GM23338 (cell line): ENCODE measurements around the gene MYH10. TPM values are rescaled to one million over a fixed set of nuclear protein-coding genes. Genes with fewer than 3 reads are reported as not detected.

Experiments
- ATAC-seq: fragments of 200-7000 bp; cut with Tn5 transposase; 3 replicates; pipeline ENCODE4 v1.9.1; 2020
- DNase-seq: peaks from one replicate; pipeline ENCODE4 v3.0.0-alpha.2; 2015; ENCODE audit warnings: low spot score
- H2AFZ ChIP-seq: fragments of 200-600 bp; sonication (generic); 2 replicates; pipeline ENCODE4 v1.8.0; 2016; ENCODE audit warnings: antibody characterized with exemption, mild to moderate bottlenecking, moderate library complexity
- H3F3A ChIP-seq: fragments of 200-600 bp; sonication (generic); replicated peaks from 2 replicates; pipeline ENCODE4 v1.8.0; 2017; ENCODE audit warnings: antibody characterized with exemption, mixed run types, low read depth
- H3K27ac ChIP-seq: fragments of 200-600 bp; sonication (generic); 2 replicates; pipeline ENCODE4 v1.6.1; 2016; ENCODE audit warnings: low read depth
- H3K27me3 ChIP-seq: fragments of 200-600 bp; sonication (generic); 2 replicates; pipeline ENCODE4 v1.8.0; 2016; ENCODE audit warnings: mild to moderate bottlenecking, mixed run types, moderate library complexity; ENCODE audit not compliant: insufficient read depth
- H3K36me3 ChIP-seq: fragments of 200-600 bp; sonication (generic); 2 replicates; pipeline ENCODE4 v1.8.0; 2016; ENCODE audit warnings: mild to moderate bottlenecking; ENCODE audit not compliant: insufficient read depth
- H3K4me1 ChIP-seq: fragments of 200-600 bp; sonication (generic); 2 replicates; pipeline ENCODE4 v1.8.0; 2016; ENCODE audit warnings: mild to moderate bottlenecking, moderate library complexity; ENCODE audit not compliant: insufficient read depth
- H3K4me2 ChIP-seq: fragments of 200-600 bp; sonication (generic); 2 replicates; pipeline ENCODE4 v1.7.1; 2017; ENCODE audit warnings: mixed run types
- H3K4me3 ChIP-seq: fragments of 200-600 bp; sonication (generic); 2 replicates; pipeline ENCODE4 v1.6.1; 2016; ENCODE audit warnings: mixed run types
- H3K79me2 ChIP-seq: fragments of 200-600 bp; sonication (generic); replicated peaks from 2 replicates; pipeline ENCODE4 v1.8.0; 2017; ENCODE audit warnings: mild to moderate bottlenecking; ENCODE audit not compliant: insufficient read depth
- H3K9me2 ChIP-seq: fragments of 200-600 bp; sonication (generic); 2 replicates; pipeline ENCODE4 v1.8.0; 2017; ENCODE audit not compliant: insufficient read depth
- H4K20me1 ChIP-seq: fragments of 200-600 bp; sonication (generic); replicated peaks from 2 replicates; pipeline ENCODE4 v1.8.0; 2017; ENCODE audit warnings: mild to moderate bottlenecking; ENCODE audit not compliant: insufficient read depth
- H3K27ac Mint-ChIP-seq: 2 replicates; pipeline ENCODE4 v1.8.0; 2020; ENCODE audit warnings: inconsistent platforms, mild to moderate bottlenecking, moderate library complexity, mixed read lengths
- H3K27me3 Mint-ChIP-seq: 3 replicates; pipeline ENCODE4 v1.8.0; 2022; ENCODE audit warnings: low read depth, mild to moderate bottlenecking, moderate library complexity, mixed read lengths, inconsistent platforms; ENCODE audit not compliant: insufficient read depth, poor library complexity
- H3K36me3 Mint-ChIP-seq: 3 replicates; pipeline ENCODE4 v1.8.0; 2021; ENCODE audit warnings: low read depth, mild to moderate bottlenecking, inconsistent platforms, moderate library complexity, mixed read lengths
- H3K4me1 Mint-ChIP-seq: 3 replicates; pipeline ENCODE4 v1.8.0; 2020; ENCODE audit warnings: mild to moderate bottlenecking, inconsistent platforms, mixed read lengths
- H3K4me3 Mint-ChIP-seq: 3 replicates; pipeline ENCODE4 v1.8.0; 2021; ENCODE audit warnings: moderate library complexity, mild to moderate bottlenecking, inconsistent platforms, mixed read lengths
- H3K9me3 Mint-ChIP-seq: 3 replicates; pipeline ENCODE4 v1.8.0; 2020; ENCODE audit warnings: moderate library complexity, mild to moderate bottlenecking, inconsistent platforms, mixed read lengths
- CREB1 ChIP-seq: fragments of 250-450 bp; sonication (Bioruptor Pico); IDR thresholded peaks from 2 replicates; pipeline ENCODE4 v1.5.0; 2020; ENCODE audit warnings: low read depth, mild to moderate bottlenecking, moderate library complexity
- ETS1 ChIP-seq: IDR thresholded peaks from 2 replicates; pipeline ENCODE4 v1.6.1; 2016; ENCODE audit warnings: antibody characterized with exemption
- EZH2 ChIP-seq: fragments of 200-600 bp; sonication (generic); IDR thresholded peaks from one replicate; pipeline ENCODE4 v1.8.0; 2017; ENCODE audit warnings: antibody characterized with exemption, mild to moderate bottlenecking, low read depth; ENCODE audit not compliant: unreplicated experiment
- EZH2phosphoT487 ChIP-seq: fragments of 200-600 bp; sonication (generic); IDR thresholded peaks from one replicate; pipeline ENCODE4 v1.8.1; 2018; ENCODE audit warnings: antibody characterized with exemption; ENCODE audit not compliant: unreplicated experiment
- JUNB ChIP-seq: IDR thresholded peaks from one replicate; pipeline ENCODE4 v1.6.1; 2016; ENCODE audit warnings: antibody characterized with exemption; ENCODE audit not compliant: unreplicated experiment
- NANOG ChIP-seq: IDR thresholded peaks from 2 replicates; pipeline ENCODE4 v1.6.1; 2016; ENCODE audit warnings: antibody characterized with exemption, borderline replicate concordance
- POLR2AphosphoS5 ChIP-seq: IDR thresholded peaks from 2 replicates; pipeline ENCODE4 v1.6.1; 2016; ENCODE audit warnings: antibody characterized with exemption, low read depth
- REST ChIP-seq: IDR thresholded peaks from one replicate; pipeline ENCODE4 v1.6.1; 2018; ENCODE audit warnings: antibody characterized with exemption; ENCODE audit not compliant: unreplicated experiment
- STAT1 ChIP-seq: IDR thresholded peaks from one replicate; pipeline ENCODE4 v1.6.1; 2016; ENCODE audit warnings: antibody characterized with exemption; ENCODE audit not compliant: unreplicated experiment
- ZNF114 ChIP-seq: fragments of 250-450 bp; sonication (Bioruptor Pico); IDR thresholded peaks from 2 replicates; pipeline ENCODE4 v1.5.0; 2020; ENCODE audit warnings: mild to moderate bottlenecking, moderate library complexity
- ZNF331 ChIP-seq: fragments of 250-450 bp; sonication (Bioruptor Pico); IDR thresholded peaks from 2 replicates; pipeline ENCODE4 v1.5.0; 2020; ENCODE audit warnings: low read depth, mild to moderate bottlenecking, moderate library complexity
- ZNF462 ChIP-seq: fragments of 250-450 bp; sonication (Bioruptor Pico); IDR thresholded peaks from 2 replicates; pipeline ENCODE4 v1.5.0; 2020; ENCODE audit warnings: mild to moderate bottlenecking, moderate library complexity
- polyA plus RNA-seq: library from polyadenylated mRNA; unstranded; fragments of >200 nt; fragmentation: Nextera tagmentation; extraction: Ambion mirVana; gene quantifications from 2 replicates; pipeline ENCODE4 v1.2.1, GENCODE V29; 2016
- total RNA-seq: library from RNA; depleted of rRNA; stranded (reverse); fragments of >200 nt; shearing (Covaris generic); gene quantifications from 2 replicates; pipeline ENCODE4 v1.2.3, GENCODE V29; 2014
- TF ChIP-seq, protein P1 (sequence below), 2 experiments: fragments of 200-600 bp in 1 of 2; sonication (generic) in 1 of 2; conservative IDR thresholded peaks; 2 replicates each; pipeline versions ENCODE4 v1.5.1 to v1.6.1; 2016 to 2017; ENCODE audit warnings: antibody characterized with exemption in 2 of 2, low read depth in 2 of 2, mild to moderate bottlenecking in 2 of 2, moderate library complexity in 1 of 2

Gene MYH10
- total and polyA plus RNA-seq, 2 experiments from 2014 or later: 89.5 to 230 TPM

GRCh38 chr17:8610558-8610957 lies 20.0 kb downstream of the MYH10 start:
- peaks cover 5% of the 10 kb centered on the region for H3K27me3 Mint-ChIP-seq
- no peak overlapping the region for H3K4me3 Mint-ChIP-seq
- H3K4me1 ChIP-seq: peaks cover 52% of the 10 kb centered on the region
- H3K9me2 ChIP-seq: no peaks in the 10 kb centered on the region
- H3K79me2 ChIP-seq: peaks cover 100% of the 10 kb centered on the region
- peaks cover 43% of the 10 kb centered on the region for H3K4me1 Mint-ChIP-seq
- no peak overlapping the region for H3K4me2 ChIP-seq
- H3K27ac Mint-ChIP-seq: no peak overlapping the region
- no peaks in the 10 kb centered on the region for H3F3A ChIP-seq
- peaks cover 38% of the 10 kb centered on the region for H3K36me3 Mint-ChIP-seq
- ATAC-seq: no peak
- peaks cover 63% of the 10 kb centered on the region for H4K20me1 ChIP-seq
- TF ChIP-seq EZH2phosphoT487 (no peak), EZH2 (no peak), JUNB (no peak), ZNF331 (CRISPR knock-in tag) (no peak), CREB1 (CRISPR knock-in tag) (no peak), ZNF114 (CRISPR knock-in tag) (no peak), POLR2AphosphoS5 (no peak), ETS1 (no peak), NANOG (no peak), STAT1 (no peak), REST (no peak), ZNF462 (CRISPR knock-in tag) (no peak)
- TF ChIP-seq, protein P1, sequence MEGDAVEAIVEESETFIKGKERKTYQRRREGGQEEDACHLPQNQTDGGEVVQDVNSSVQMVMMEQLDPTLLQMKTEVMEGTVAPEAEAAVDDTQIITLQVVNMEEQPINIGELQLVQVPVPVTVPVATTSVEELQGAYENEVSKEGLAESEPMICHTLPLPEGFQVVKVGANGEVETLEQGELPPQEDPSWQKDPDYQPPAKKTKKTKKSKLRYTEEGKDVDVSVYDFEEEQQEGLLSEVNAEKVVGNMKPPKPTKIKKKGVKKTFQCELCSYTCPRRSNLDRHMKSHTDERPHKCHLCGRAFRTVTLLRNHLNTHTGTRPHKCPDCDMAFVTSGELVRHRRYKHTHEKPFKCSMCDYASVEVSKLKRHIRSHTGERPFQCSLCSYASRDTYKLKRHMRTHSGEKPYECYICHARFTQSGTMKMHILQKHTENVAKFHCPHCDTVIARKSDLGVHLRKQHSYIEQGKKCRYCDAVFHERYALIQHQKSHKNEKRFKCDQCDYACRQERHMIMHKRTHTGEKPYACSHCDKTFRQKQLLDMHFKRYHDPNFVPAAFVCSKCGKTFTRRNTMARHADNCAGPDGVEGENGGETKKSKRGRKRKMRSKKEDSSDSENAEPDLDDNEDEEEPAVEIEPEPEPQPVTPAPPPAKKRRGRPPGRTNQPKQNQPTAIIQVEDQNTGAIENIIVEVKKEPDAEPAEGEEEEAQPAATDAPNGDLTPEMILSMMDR (conservative IDR thresholded peaks at IDR 0.05; ENCODE audit: low read depth in 2 of 2): no peak
- DNase-seq: no peak
- H2AFZ ChIP-seq: no peak overlapping the region
- H3K27me3 ChIP-seq: no peaks in the 10 kb centered on the region
- no peaks in the 10 kb centered on the region for H3K36me3 ChIP-seq
- no peak overlapping the region for H3K4me3 ChIP-seq
- no peak overlapping the region for H3K27ac ChIP-seq
- no peaks in the 10 kb centered on the region for H3K9me3 Mint-ChIP-seq
